HG03439 (cell line): Measurements from ENCODE around the gene CRTAP.
"Not testable (repeated sequence)": the region's sequence is repeated elsewhere in the genome, so short reads cannot be mapped to it uniquely, and the experiment has no call there.

Experiments
- ATAC-seq: cut with Tn5 transposase; IDR thresholded peaks from one replicate; pipeline ENCODE4 v1.9.1; 2021; ENCODE audit warnings: mild to moderate bottlenecking, moderate library complexity; ENCODE audit not compliant: unreplicated experiment

CRTAP gene

DNA sequence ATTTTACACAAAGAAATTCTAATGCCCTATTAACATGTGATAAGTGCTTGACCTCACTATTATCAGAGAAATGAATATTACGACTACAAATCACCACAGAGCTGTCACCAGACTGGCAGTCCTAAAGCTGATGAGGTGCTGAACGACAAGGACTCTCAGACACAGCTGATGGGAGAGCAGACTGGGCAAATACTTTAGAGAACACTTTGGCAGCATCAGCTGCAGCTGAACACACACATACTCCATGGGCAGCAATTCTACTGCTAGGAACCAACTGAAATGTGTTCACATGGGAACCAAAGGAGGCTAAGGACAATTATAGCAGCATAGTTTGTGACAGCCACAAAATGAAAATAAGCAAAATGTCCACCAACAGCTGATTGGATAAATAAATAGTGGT is 59.3 kb downstream of the CRTAP start:
- ATAC-seq = no peak

DNA sequence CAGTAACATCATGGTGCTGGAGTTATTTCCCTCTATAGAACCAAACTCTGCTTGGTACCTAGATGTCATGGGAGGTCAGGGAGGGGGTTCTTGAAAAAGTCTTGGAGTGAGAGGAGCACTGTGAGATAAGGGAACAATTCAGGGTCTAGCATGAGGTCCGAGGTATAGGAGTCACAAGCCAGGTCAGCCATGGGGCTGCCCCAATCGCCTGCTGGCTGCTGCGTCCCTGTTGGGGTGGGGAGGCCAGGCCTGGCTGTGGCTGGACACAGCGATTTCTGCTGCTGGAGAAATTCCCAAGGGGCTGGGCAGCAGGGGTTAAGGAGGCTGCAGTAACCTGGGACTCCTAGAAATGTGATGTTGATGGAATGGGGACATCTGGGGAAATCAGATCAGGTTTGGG is 59.9 kb downstream of the CRTAP start:
- ATAC-seq = no peak

DNA sequence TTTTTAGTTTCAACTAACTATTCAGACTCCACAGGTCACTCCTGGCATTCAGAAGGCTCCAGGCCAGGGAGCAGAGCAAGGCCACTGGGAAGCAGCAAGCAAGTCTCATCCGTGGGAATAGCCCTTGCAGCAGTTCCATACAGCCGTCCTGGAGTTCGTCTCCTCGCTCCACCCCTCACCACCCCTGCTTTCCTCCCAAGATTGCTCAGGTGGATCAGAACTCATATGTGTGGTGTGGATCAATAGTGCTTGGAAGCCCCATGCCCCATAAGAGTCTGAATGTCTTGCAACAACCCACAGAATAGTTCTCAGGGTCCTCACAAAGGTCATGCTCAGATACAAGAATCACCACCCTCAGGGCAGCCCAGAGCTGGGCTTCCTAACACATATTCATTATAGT is 60.3 kb downstream of the CRTAP start:
- ATAC-seq = no peak

DNA sequence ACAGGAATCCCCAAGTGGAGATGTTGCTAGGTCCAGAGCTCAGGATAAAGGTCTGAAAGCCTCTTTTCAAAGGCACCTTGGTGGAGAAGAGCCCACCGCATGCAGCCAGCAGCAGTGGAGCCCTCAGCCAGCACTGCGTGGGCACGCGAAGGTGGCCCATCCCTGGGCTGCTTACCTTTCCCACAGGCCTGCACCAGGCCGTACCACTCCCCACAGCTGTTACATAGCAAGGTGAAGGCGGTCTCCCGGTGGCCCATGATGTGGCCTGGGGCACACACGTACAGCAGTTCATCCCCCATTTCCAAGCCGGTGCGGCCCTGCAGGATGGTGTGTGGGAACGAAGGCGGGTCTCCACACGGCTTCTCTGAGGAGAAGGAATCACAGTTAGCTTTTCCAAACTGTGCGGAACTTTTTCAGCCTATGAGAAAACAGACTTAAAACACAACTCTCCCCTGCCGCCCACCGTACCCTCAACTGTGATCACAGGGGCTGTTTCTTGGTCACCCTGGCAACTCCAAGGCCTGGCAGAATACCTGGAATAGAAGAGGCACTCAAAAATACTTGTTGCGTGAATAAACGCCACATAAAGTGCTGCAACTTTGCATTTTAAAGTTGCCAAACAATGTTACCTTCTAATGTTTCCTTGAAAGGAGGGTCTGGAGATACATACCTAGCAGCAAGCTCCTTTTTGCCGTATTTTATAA is 61.0 kb downstream of the CRTAP start:
- ATAC-seq = no peak

DNA sequence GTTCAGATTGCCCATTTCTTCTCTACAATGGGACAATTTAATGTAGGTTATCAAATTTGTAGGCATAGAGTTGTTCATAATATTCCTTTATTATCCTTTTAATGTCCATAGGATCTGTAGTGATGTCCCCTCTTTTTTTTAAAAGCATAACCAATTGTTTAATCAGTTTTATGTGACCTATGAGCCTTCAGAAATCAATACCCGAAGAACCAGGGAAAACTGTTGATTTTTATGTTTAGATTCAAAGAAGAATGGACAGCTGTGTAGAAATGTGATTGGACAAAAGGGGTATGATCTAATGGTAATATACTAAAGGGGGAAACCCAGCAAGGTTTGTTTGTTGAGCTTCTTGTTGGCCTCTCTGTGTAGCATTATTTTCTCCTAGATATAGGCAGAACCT is 65.3 kb downstream of the CRTAP start:
- ATAC-seq = no peak

DNA sequence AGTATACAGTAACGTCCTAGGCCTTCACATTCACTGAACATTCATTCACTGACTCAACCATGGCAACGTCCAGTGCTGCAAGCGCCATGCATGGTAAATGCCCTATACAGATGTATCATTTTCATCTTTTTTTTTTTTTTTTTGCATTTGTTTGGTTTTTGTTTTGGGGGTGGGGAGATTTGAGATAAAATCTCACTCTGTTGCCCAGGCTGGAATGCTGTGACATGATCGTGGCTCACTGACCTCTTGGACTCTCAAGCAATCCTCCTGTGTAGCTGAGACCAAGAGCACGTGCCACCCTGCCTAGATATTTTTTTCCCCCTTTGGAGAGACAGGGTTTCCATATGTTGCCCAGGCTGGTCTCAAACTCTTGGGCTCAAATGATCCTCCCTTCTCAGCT is 67.4 kb downstream of the CRTAP start:
- no peak for ATAC-seq

DNA sequence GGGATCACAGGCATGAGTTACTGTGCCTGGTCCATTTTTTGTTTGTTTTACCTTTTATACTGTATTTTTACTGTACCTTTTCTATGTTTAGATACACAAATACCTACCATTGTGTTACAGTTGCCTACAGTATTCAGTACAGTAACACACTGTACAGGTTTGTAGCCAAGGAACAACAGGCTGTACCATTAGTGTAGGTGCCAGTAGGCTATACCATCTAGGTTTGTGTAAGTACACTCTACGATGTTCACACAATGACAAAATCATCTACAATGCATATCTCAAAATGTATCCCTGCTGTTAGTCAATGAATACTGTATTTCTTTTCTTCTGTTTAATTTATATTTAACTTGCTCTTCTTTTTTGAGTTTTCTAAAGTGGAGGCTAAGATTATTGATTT is 67.8 kb downstream of the CRTAP start:
- not testable (repeated sequence) for ATAC-seq

DNA sequence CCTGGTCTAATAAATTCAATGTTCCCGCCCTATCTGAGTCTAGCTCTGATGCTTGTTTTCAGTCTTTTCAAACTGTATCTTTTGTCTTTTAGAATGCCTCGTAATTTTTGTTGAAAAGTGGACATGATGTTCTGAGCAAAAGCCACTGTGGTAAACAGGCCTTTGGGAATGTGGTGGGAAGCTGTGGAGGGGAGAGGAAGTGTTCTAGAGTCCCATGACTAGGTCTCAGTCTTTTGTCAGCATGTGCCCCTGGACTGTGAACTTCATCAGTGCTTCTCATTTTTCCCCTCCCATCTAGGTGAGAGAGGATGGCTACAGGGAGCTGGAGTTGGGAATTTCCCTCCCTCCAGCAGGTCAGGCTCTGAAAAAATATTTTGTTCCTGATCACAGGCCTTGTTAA is 71.0 kb downstream of the CRTAP start:
- ATAC-seq = no peak

DNA sequence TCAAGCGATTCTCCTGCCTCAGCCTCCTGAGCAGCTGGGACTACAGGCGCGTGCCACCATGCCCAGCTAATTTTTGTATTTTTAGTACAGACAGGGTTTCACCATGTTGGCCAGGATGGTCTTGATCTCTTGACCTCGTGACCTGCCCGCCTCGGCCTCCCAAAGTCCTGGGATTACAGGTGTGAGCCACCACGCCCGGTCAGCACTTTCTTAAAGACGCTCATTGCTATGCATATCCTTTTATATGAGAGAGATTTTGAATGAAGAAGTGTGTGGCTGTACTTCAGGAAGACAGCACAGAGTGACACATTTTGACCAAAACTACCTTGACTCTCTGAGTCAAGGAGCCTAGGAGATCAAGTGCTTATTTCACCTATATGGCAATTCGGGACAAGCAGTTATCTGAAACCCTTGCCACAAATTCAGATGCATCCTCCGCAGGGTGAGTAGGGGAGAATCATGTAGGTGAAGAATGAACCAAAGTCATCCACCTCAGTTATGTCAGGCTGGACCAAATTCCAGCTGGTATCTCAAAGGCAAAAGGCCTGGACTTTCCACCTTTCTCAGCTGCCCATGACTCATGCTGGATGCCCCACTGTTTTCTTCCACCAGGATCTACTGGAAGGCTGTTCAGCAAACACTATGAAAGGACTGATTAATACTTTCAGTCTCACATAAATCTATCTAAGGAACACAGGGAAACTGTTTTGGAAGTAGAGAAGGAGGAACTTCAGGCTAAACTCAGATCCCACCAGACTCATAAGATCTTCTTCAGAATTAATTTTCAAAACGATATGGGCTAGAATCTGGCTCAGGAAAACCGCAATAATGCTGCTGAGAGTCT is 72.9 kb downstream of the CRTAP start:
- ATAC-seq = no peak

DNA sequence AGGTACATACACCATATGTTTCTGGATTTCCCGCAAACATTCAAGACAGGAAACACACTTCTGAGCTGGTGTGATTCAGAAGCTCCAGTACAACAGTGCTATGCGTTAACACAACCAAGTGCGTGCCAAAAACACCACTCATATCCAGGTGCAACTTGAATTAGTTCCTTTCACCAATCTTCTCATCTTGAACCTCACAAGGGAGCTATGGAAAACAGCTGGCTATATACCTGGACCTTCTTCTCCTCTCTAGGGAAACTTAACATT is 73.5 kb downstream of the CRTAP start:
- ATAC-seq = no peak

DNA sequence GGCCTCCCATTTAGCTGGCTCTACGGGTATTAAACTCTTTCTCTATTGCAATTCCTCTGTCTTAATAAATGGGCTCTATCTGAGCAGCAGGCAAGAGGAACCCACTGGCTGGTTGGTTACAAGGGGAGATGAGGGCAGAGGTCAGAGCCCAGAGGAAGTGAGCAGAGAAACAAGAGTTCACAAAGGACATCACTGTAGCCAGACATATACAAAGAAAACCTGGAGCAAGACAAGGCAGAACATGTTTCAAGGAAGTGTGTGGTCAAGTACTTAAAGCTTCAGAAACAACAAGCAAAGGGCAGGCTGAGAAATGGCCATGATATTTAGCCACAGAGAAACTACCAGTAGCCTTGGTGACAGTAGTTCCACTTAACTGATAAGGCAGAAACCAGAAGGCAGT is 80.5 kb downstream of the CRTAP start:
- ATAC-seq = no peak

DNA sequence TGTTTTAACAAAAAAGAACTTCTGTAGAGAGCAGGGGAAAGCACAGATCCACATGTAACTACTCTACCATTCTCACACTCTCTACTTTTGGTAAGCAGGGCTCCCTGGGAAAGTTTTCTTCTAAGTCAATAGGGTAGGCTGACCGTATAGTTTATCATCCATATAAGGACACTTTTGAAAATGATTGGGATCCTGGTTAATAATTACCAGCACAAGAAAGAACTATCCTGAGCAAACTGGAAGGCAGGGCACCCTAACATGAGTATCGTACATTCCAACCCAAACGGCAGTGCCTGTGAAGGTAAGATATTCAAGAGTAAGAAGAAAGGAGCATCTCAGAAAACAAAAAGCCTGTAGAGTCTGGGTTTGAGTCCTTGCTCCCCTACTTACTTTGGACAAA is 82.7 kb downstream of the CRTAP start:
- no peak for ATAC-seq
